Prostate gland (tissue), 2 donors: ENCODE measurements around the gene CEP78. TPM values are rescaled to one million over a fixed set of nuclear protein-coding genes. Genes with fewer than 3 reads are reported as not detected.

Experiments
- DNase-seq: peaks from one replicate; pipeline ENCODE4 v3.0.0-alpha.2; 2019; ENCODE audit warnings: low spot score
- H3K27ac ChIP-seq, 2 donors: fragments of 200-600 bp; sonication (generic); 2 replicates each; pipeline ENCODE4 v1.5.1; 2017 to 2019
- H3K27me3 ChIP-seq: fragments of 200-600 bp; sonication (generic); replicated peaks from 2 replicates; pipeline ENCODE4 v1.5.1; 2019; ENCODE audit not compliant: insufficient read depth
- H3K36me3 ChIP-seq, 2 donors: fragments of 200-600 bp; sonication (generic); 1 replicate in 1 of 2; 2 replicates in 1 of 2; pipeline versions ENCODE4 v1.5.1 to v1.8.1; 2017 to 2019
- H3K4me1 ChIP-seq: fragments of 200-600 bp; sonication (generic); replicated peaks from 2 replicates; pipeline ENCODE4 v1.5.1; 2019
- H3K4me3 ChIP-seq, 2 donors: fragments of 200-600 bp; sonication (generic); 2 replicates each; pipeline ENCODE4 v1.5.1; 2017 to 2019
- H3K9me3 ChIP-seq: fragments of 200-600 bp; sonication (generic); 2 replicates; pipeline ENCODE4 v1.5.1; 2017
- POLR2A ChIP-seq: fragments of 450-650 bp; IDR thresholded peaks from one replicate; pipeline ENCODE4 v1.6.1; 2016; ENCODE audit warnings: antibody characterized with exemption, mild to moderate bottlenecking
- POLR2AphosphoS5 ChIP-seq: sonication (generic); formaldehyde crosslinking; IDR thresholded peaks from one replicate; pipeline ENCODE4 v1.6.1; 2017; ENCODE audit warnings: antibody characterized with exemption
- WGBS: methylation state at CpG from one replicate; pipeline ENCODE4 v1.1.5; 2018; 5-methylcytosine and 5-hydroxymethylcytosine counted together
- intact Hi-C: fragments of 100-400 bp; cut with DNase I; formaldehyde crosslinking; loops from one replicate; pipeline ENCODE4 v1.14.2; 2022
- total RNA-seq, 2 donors: library from RNA; depleted of rRNA; stranded (reverse); fragments of >200 nt; gene quantifications; one replicate each; pipeline ENCODE4 v1.1.0, GENCODE V29; 2016
- TF ChIP-seq, protein P1 (sequence below), 4 experiments: fragments of 200-600 bp in 2 of 4; fragments of 450-650 bp in 2 of 4; sonication (generic) in 2 of 4; IDR thresholded peaks; 1 replicate in 3 of 4; 2 replicates in 1 of 4; pipeline ENCODE4 v1.5.1; 2016 to 2019; ENCODE audit warnings: antibody characterized with exemption in 4 of 4, mild to moderate bottlenecking in 2 of 4, moderate library complexity in 2 of 4

The CEP78 gene
- total RNA-seq, 2 donors from 2014 or later: 12.0 to 16.5 TPM

DNA sequence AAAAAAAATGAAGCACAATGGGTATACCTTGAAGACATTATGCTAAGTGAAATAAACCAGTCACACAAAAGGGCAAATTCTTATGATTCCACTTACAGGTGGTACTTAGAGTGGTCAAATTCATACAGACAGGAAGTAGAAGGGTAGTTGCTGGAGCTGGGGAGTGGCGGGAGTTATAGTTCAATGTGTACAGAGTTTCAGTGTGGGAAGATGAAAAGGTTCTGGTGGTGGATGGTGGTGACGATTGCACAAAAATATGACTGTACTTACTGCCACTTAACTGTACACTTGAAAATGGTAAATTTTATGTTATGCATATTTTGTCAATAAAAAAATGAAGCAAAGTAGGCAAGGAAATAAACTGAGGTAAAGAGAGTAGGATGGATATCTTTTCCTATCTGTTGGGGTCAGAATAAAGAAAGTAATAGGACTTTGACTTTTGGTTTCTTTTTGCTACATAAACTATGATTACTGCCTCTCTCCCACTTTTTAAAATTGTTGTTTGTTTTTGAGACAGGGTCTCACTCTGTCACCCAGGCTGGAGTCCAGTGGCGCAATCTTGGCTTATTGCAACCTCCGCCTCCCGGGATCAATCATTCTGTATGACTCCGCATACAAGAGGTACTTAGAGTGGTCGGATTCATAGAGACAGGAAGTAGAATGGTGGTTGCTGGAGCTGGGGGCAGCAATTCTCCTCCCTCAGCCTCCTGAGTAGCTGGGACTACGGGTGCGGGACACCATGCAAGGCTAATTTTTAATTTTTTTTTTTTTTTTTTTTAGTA lies 57.0 kb downstream of the CEP78 start:
- H3K27ac ChIP-seq: no peak overlapping the region
- no peak for DNase-seq
- TF ChIP-seq POLR2AphosphoS5 (no peak), POLR2A (no peak)
- TF ChIP-seq, protein P1, sequence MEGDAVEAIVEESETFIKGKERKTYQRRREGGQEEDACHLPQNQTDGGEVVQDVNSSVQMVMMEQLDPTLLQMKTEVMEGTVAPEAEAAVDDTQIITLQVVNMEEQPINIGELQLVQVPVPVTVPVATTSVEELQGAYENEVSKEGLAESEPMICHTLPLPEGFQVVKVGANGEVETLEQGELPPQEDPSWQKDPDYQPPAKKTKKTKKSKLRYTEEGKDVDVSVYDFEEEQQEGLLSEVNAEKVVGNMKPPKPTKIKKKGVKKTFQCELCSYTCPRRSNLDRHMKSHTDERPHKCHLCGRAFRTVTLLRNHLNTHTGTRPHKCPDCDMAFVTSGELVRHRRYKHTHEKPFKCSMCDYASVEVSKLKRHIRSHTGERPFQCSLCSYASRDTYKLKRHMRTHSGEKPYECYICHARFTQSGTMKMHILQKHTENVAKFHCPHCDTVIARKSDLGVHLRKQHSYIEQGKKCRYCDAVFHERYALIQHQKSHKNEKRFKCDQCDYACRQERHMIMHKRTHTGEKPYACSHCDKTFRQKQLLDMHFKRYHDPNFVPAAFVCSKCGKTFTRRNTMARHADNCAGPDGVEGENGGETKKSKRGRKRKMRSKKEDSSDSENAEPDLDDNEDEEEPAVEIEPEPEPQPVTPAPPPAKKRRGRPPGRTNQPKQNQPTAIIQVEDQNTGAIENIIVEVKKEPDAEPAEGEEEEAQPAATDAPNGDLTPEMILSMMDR (IDR thresholded peaks at IDR 0.05): no peak
- 92% methylated on average over 9 of the region's 9 CpGs for WGBS
- no peaks in the 10 kb centered on the region for H3K4me1 ChIP-seq
- H3K27me3 ChIP-seq: no peaks in the 10 kb centered on the region
- H3K9me3 ChIP-seq: no peaks in the 10 kb centered on the region
- H3K36me3 ChIP-seq: no peaks in the 10 kb centered on the region
- intact Hi-C loops: no loop called here
- no peak overlapping the region for H3K4me3 ChIP-seq

DNA sequence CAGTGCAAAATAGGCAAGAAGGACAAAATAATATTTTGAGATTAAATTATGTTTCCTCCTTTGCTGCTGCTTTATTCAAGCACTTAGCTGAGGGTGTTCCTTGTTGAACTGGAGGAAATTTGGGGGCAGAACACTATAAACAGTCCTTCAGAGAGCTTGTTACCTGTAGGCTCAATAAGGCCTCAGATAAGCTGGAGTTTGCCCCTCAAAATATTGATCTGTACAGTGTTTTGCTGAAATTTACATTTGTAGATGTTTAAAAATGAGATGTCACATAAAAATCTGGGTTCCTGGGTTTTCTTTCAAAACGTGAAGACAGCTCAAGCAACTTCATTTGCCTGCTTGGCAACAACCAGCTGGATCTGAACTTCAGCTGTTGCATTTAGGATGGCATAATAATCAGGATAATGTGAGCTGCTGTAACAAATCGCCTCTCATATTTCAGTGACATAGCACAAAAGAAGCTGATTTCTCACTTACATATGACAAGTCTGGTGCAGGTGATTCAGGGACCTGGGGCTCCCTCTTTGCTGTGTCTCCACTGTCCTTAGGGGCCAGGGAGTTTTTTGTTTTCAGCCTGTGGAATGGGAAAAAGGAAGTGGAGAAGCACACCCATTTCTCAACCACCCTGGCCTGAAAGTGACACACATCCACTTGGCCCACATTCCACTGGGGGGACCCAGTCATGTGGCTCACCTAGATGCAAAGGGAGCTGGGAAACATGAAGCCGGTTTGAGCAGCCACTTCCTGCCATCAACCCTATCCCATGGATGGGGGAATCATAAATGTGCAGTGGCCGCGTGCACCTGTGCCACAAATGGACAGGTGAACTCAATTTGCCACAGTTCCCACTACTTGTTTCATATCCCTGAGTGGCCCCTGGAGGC lies 58.7 kb downstream of the CEP78 start:
- Histone ChIP-seq H3K27ac (no peak overlapping the region), H3K4me1 (no peaks in the 10 kb centered on the region), H3K36me3 (no peaks in the 10 kb centered on the region), H3K9me3 (no peaks in the 10 kb centered on the region), H3K27me3 (no peaks in the 10 kb centered on the region), H3K4me3 (no peak overlapping the region)
- intact Hi-C loops: no loop called here
- TF ChIP-seq, protein P1 (IDR thresholded peaks at IDR 0.05): no peak
- no peak for TF ChIP-seq POLR2AphosphoS5
- TF ChIP-seq POLR2A: no peak
- DNase-seq: no peak
- WGBS: 89% methylated on average over 5 of the region's 5 CpGs

DNA sequence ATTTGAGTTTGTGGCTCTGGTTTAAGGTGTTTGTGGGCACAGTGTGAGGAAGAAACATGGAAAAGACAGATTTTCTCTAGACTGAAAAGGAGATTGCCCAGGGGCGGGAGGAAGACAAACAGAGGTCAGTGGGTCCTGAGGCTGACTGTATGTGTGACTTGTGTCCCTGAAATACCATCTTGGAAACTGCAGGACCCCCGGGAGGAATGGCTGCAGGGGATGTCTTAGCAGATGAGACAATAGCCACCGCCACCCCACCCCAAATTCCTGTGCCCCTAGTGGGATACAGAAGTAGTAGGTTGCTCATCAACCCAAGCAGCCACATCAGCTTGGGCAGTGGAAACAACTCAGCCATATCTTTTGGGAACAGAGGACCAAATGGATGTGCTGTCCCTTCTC lies 59.3 kb downstream of the CEP78 start:
- Histone ChIP-seq H3K9me3 (no peaks in the 10 kb centered on the region), H3K4me1 (no peaks in the 10 kb centered on the region), H3K27ac (no peak overlapping the region), H3K36me3 (no peaks in the 10 kb centered on the region), H3K4me3 (no peak overlapping the region), H3K27me3 (no peaks in the 10 kb centered on the region)
- WGBS: 86% methylated on average over 3 of the region's 3 CpGs
- intact Hi-C loops: no loop called here
- TF ChIP-seq, protein P1 (IDR thresholded peaks at IDR 0.05): no peak
- DNase-seq: no peak

DNA sequence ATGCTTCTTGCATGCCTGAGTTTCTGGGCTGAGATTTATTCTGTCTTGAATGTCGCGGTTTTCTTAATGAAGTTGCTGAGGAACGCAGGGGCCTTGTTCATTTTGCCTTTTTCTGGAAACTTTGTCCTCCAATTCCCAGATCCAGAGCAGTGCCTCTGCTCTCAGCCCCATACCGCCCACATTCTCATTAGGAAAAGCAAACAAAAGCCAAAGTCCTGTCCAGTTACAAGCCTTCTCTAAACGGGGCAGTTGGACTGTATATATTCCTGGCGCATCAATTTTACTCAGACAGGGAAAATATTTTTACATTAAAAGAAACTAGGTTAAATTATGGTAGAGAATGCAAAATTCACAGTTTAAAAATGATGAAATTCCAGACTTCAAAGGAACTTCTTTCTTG lies 59.9 kb downstream of the CEP78 start:
- no peak for TF ChIP-seq POLR2A
- no peak for TF ChIP-seq POLR2AphosphoS5
- TF ChIP-seq, protein P1 (IDR thresholded peaks at IDR 0.05): no peak
- no peak for DNase-seq
- Histone ChIP-seq H3K36me3 (no peaks in the 10 kb centered on the region), H3K4me1 (no peaks in the 10 kb centered on the region), H3K27me3 (no peaks in the 10 kb centered on the region), H3K9me3 (no peaks in the 10 kb centered on the region), H3K4me3 (peak overlapping the region in 1 of 2 donors; percentile 55), H3K27ac (peak overlapping the region; percentile 46 to 70)
- 57% methylated on average over 6 of the region's 6 CpGs for WGBS
- intact Hi-C loops: no loop called here
